GM19025 (cell line): ENCODE measurements around the gene GCN1.

Source experiments
- ATAC-seq: cut with Tn5 transposase; IDR thresholded peaks from one replicate; pipeline ENCODE4 v1.9.1; 2021; ENCODE audit warnings: mild to moderate bottlenecking, low read depth, moderate library complexity; ENCODE audit not compliant: unreplicated experiment

Gene GCN1

GRCh38 chr12:120079411-120080400 is 114.8 kb downstream of the GCN1 start:
- ATAC-seq: no peak

DNA sequence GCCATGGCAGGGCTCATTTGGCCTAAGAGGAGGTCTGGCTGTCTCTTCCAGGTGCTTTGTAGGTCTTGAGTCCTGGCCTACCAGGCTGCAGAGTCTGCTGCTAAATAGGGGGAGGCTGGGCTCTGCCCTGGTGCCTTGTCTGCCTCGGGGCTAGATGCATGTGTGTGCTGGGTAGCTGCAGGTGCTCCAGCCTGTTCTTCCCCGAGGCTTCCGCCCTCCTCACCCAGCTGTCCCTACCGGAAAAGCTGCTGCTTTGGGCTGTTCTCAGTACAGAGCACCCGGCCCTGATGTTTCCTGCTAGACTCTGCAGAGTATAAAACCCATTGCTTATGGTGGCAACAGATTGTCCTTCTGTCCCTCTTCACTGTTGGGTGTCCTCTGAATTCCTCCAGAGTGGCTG is 115.6 kb downstream of the GCN1 start:
- ATAC-seq: no peak

- no peak for ATAC-seq
Measured at GRCh38 chr12:120077260-120077659, 117.3 kb downstream of the GCN1 start.
